ENCODE data around the gene C2orf76. TPM values are rescaled to one million over a fixed set of nuclear protein-coding genes. Genes with fewer than 3 reads are reported as not detected.

Gene C2orf76
- total and polyA plus RNA-seq, 12 donors: 2.2 to 47.4 (median 16.9) TPM

- DNase-seq: peak in 6 of 7 donors; percentile 42 to 86 (median 62)
- no peaks in the 10 kb centered on the region for H3K27me3 ChIP-seq
- no peaks in the 10 kb centered on the region for H3K36me3 ChIP-seq (replicated peaks in 1 of 2)
- 44 to 65% (median 56%) methylated on average over 6 to 13 of the region's 13 CpGs for whole genome bisulfite sequencing, 4 donors
- TF ChIP-seq POLR2A (IDR thresholded peaks at IDR 0.05) (no peak), CTCF (IDR thresholded peaks at IDR 0.05) (peak; percentile 60 to 82 (median 74))
- H3K27ac ChIP-seq: no peak overlapping the region
- H3K4me1 ChIP-seq (replicated peaks in 1 of 2): no peaks in the 10 kb centered on the region
- peaks cover 0 to 7% (median 0%) of the 10 kb centered on the region in 3 donors for H3K9me3 ChIP-seq (replicated peaks in 1 of 3)
- intact Hi-C loops (cut with DNase I): loop anchor here in 1 of 2 donors (10.0 kb wide), 1 partner anchor 240 kb away; no protein-coding TSS in a partner anchor
- H3K4me3 ChIP-seq: no peak overlapping the region
Observed at GRCh38 chr2:119264781-119265692, 101.6 kb downstream of the C2orf76 start.

- Histone ChIP-seq H3K9me3 (replicated peaks in 1 of 3) (peaks cover 0 to 2% (median 0%) of the 10 kb centered on the region in 3 donors), H3K27me3 (no peaks in the 10 kb centered on the region), H3K4me1 (replicated peaks in 1 of 2) (no peaks in the 10 kb centered on the region), H3K27ac (no peak overlapping the region), H3K4me3 (no peak overlapping the region), H3K36me3 (replicated peaks in 1 of 2) (no peaks in the 10 kb centered on the region)
- intact Hi-C loops (cut with DNase I): loop anchor here in 1 of 2 donors (10.0 kb wide), 1 partner anchor 239 kb away; no protein-coding TSS in a partner anchor
- peak in 3 of 7 donors; percentile 22 to 49 (median 46) for DNase-seq
- WGBS, 4 donors: 58 to 63% (median 62%) methylated on average over 4 to 5 of the region's 5 CpGs
- TF ChIP-seq POLR2A (IDR thresholded peaks at IDR 0.05) (no peak), CTCF (IDR thresholded peaks at IDR 0.05) (no peak)
Observed at GRCh38 chr2:119263656-119264055, 103.0 kb downstream of the C2orf76 start.

- H3K4me1 ChIP-seq (replicated peaks in 1 of 2): no peaks in the 10 kb centered on the region
- intact Hi-C loops (cut with DNase I): loop anchor here in 1 of 2 donors (10.0 kb wide), 1 partner anchor 238 kb away; no protein-coding TSS in a partner anchor
- TF ChIP-seq POLR2A (IDR thresholded peaks at IDR 0.05) (no peak), CTCF (IDR thresholded peaks at IDR 0.05) (no peak)
Observed at GRCh38 chr2:119263025-119263424, 103.6 kb downstream of the C2orf76 start.

GRCh38 chr2:119261493-119262225 lies 105.0 kb downstream of the C2orf76 start:
- TF ChIP-seq POLR2A (IDR thresholded peaks at IDR 0.05) (no peak), CTCF (IDR thresholded peaks at IDR 0.05) (no peak)
- Histone ChIP-seq H3K27me3 (no peaks in the 10 kb centered on the region), H3K36me3 (replicated peaks in 1 of 2) (no peaks in the 10 kb centered on the region), H3K4me1 (replicated peaks in 1 of 2) (no peaks in the 10 kb centered on the region), H3K9me3 (replicated peaks in 1 of 3) (no peaks in the 10 kb centered on the region), H3K27ac (no peak overlapping the region), H3K4me3 (no peak overlapping the region)
- intact Hi-C loops (cut with DNase I): loop anchor here in 1 of 2 donors (10.0 kb wide), 1 partner anchor 237 kb away; no protein-coding TSS in a partner anchor
- DNase-seq: no peak
- WGBS, 4 donors: 93 to 94% (median 94%) methylated on average over 17 of the region's 17 CpGs

More at GRCh38 chr2:119263025-119263424, 103.6 kb downstream of the C2orf76 start:
- 94 to 96% (median 95%) methylated on average over 19 to 23 of the region's 23 CpGs for WGBS, 4 donors
- no peak overlapping the region for H3K4me3 ChIP-seq
- no peaks in the 10 kb centered on the region for H3K36me3 ChIP-seq (replicated peaks in 1 of 2)
- no peaks in the 10 kb centered on the region for H3K27me3 ChIP-seq
- no peaks in the 10 kb centered on the region for H3K9me3 ChIP-seq (replicated peaks in 1 of 3)
- no peak overlapping the region for H3K27ac ChIP-seq
- peak in 1 of 7 donors; percentile 38 for DNase-seq

All from adrenal gland (tissue), 12 donors.